GM12874 (cell line): Measurements from ENCODE around the gene TCF4.

ENCODE experiments used
- TF ChIP-seq, protein P1 (sequence below): IDR thresholded peaks from 2 replicates; pipeline ENCODE4 v1.5.1; 2011; ENCODE audit warnings: low read depth, mild to moderate bottlenecking, control low read depth, low read length, moderate library complexity; ENCODE audit not compliant: insufficient read depth

Gene TCF4

DNA sequence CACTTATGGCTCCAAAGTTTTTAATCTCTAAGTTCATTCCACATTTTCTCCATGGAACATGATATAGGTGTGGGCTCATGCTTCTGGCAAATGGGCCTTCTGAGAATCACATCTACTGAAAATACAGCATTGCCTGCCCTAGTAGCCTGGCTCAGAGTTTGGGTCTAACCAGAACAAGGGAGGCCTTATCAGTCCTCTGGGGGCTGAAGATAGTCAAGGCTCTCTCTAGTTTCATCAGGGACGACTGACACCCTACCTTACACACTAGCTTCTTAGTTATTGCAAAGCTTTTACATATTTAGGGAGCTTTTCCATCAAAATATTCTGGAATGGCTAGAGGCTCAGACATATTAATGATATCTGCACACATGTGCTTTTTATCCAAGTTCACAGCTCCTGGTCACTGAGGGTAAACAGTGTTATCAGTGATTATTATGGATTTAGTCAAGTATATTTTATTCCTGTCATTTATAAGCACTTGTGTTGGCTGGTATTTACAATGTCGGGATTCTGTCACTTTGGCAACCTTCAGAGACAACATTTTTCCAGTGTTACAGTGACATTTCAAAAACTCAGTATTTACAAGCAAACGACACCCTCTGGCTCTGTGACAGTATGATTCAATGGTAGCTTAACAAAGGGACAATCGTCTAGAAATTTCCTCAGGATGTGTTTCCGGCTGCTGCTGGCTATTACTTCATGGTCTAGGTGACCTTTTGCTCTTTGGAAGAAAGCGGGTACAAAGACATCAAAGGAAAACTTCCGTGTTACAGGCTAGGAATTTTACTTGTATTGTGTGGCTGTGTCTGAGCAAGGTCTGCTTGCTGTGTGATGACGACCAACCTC, 200.6 kb downstream of the TCF4 start:
- TF ChIP-seq, protein P1, sequence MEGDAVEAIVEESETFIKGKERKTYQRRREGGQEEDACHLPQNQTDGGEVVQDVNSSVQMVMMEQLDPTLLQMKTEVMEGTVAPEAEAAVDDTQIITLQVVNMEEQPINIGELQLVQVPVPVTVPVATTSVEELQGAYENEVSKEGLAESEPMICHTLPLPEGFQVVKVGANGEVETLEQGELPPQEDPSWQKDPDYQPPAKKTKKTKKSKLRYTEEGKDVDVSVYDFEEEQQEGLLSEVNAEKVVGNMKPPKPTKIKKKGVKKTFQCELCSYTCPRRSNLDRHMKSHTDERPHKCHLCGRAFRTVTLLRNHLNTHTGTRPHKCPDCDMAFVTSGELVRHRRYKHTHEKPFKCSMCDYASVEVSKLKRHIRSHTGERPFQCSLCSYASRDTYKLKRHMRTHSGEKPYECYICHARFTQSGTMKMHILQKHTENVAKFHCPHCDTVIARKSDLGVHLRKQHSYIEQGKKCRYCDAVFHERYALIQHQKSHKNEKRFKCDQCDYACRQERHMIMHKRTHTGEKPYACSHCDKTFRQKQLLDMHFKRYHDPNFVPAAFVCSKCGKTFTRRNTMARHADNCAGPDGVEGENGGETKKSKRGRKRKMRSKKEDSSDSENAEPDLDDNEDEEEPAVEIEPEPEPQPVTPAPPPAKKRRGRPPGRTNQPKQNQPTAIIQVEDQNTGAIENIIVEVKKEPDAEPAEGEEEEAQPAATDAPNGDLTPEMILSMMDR, result no peak

DNA sequence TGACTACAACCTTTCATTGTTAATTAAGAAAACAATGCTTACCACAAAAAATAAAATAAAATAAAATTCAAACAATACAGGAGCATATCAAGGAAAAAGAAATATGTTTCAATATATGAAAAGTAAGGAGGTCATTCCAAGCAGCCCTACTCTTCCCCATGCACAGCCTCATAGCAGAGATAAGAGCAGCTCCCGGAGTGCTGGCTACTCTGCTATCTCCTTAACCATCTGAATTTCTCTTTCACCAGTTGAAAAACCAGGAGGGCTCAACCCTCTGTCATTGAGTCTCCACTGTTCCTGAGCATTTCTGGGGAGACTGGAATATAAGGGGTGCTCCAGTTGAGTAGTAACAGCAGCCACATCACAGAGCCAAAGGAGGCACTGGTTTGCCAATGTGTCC, 201.4 kb downstream of the TCF4 start:
- TF ChIP-seq, protein P1, result no peak

DNA sequence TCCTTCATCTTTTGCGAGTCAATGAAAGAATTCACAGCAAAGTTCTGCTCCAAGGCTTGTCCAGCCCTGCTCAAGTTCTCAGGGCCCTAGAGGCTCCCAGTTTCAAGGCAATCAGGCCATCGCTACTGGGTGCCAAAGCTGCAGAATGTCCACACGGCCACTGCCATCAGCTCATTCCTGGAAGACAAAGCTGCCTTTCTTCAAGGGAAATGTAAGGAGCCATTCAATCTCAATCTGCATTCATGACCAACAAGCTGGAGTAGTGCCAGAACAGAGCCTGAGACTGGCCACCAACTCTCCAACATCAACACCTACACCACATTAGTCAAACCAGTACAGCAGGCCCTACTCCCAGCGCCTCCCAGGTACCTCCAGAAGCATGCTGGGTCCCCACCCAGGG, 202.2 kb downstream of the TCF4 start:
- TF ChIP-seq, protein P1, result no peak

DNA sequence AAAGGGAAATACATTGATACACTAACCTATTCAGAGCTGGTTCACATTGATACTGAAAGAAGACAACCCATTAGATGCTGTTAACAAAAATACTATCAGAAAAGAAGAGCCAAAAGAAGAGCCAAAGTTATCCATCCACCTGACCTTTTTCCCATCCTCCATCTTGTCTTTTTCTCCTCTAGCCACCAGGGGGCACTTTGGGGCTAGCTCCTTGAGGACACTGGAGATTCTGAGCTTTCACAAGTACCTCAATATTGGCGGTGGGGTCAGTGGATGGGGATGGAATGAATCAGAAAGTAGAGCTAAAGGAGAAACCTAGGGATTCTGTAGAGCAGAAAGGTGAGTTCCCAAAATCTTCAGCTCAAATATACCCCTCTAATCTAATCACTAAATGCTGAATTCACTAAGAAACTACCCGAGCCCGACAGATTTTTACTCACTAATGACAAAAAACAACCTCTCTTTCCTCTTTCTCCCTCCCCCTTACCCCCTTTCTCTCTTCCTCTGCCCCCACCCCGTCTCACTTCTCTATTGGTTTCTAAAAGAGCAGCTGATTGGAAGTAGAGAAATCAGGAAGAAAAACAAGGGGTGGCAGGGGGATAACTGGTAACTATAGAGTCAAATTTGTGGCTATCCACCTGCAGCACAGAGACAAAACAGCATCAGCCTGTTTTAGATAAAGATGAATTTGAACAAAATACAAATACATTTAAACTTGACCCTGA, 203.3 kb downstream of the TCF4 start:
- TF ChIP-seq, protein P1, result peak; percentile 65

DNA sequence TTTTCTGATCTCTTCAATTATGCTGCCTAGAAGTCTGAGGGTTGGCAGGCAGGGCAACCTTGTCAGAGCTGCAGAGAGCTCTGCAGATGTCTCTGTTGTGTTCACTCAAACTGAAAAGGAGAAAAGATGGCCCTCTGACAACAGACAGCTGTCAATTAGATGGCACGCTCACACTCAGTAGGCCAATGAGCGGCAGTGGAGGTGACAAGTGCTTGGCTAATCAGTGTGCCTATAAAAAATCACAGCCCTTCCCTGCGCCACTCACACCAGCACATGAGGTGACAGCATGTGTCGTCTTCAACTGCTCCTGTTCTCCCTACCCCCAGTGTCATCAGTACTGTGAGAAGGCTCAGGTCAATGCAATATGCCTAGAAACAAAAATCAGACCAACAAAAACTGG, 203.9 kb downstream of the TCF4 start:
- TF ChIP-seq, protein P1, result no peak

DNA sequence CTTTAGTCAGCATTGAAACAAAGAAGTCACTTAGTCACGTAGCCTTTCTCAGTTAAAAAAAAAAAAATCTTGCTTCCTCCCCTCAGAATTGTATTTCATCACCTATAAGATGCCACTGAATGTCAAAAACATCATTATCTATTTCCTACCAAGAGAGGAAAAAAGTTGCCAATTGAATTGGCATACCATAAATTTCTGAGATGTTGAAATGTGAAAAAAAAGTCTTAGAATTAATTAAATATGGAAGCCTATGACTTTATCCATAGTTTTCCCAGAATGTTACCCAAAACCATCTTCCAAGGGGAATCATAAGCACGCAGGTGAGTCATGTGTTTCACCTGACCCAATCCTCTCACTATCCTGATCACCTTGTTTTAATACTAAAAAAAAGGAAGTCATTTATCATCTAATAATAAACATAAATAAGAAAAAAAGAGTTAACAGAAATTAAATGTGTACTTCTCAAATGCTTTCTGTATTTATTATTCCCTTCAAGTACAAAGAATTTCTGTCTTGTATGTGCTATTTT, 205.7 kb downstream of the TCF4 start:
- TF ChIP-seq, protein P1, result no peak

DNA sequence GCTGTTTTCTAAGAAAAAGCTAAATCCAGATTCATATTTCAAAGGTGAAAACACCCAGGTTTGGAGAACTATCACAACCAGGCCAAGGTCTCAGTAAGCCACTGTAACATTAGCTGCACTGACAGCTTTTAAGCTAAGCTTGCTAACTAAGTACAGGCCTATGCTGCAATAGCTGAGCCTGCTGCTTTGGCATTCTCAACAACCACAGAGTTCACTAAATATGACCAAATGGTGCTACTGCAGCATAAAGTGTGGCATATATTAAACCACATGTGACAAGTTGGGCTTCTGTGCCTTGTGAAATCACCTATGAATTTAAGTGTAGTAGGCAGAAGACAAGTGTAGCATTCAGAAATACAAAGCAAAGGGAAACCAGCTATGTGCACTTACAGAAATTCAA, 206.7 kb downstream of the TCF4 start:
- TF ChIP-seq, protein P1, result no peak
